HG03457 (cell line): Measurements from ENCODE around the gene SSBP4.

Source experiments
- ATAC-seq: cut with Tn5 transposase; IDR thresholded peaks from one replicate; pipeline ENCODE4 v1.9.1; 2021; ENCODE audit warnings: moderate number of reproducible peaks; ENCODE audit not compliant: unreplicated experiment

SSBP4 gene

GRCh38 chr19:18481505-18482222 is 62.5 kb downstream of the SSBP4 start:
- no peak for ATAC-seq

DNA sequence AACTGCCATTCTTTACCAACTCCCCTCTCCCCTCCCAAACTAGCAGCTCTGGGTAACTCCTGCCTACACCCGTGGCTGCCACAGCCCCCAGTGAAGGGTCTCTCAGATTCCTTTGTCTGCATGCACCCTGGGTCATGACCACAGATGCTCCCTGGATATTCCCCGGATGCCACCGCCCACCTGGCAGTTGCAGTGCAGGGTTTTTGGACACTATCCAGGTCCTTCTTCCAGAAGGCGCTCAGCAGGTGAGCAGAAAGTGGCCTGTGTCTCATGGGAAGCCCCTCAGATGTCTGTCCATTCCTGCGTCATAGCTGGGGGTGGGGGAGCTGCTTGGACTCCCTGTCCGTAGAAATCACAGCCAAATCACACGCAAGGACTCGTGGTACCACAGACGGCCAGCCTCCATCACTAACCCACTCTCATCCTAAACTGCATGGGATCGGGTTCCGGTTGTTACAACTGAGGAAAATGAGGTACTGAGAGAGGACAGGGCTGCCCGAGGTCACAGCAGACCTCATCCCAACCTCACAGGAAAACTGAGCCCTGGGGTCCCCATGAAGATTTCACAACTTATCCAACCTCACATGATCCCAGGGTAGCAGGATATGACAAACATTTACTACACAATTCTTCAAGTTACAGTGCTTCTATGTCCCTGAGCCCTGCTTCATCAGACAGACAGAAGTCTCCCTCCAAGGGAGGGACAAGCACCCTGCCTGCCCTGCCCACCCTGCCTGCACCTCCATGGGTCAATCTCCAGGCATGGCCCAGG is 64.1 kb downstream of the SSBP4 start:
- no peak for ATAC-seq
